ENCODE results near the gene NDFIP2. TPM values are rescaled to one million over a fixed set of nuclear protein-coding genes. Genes with fewer than 3 reads are reported as not detected.

Gene NDFIP2
- total and polyA plus RNA-seq, 2 experiments from 2014 or later: 28.3 to 28.7 TPM

DNA sequence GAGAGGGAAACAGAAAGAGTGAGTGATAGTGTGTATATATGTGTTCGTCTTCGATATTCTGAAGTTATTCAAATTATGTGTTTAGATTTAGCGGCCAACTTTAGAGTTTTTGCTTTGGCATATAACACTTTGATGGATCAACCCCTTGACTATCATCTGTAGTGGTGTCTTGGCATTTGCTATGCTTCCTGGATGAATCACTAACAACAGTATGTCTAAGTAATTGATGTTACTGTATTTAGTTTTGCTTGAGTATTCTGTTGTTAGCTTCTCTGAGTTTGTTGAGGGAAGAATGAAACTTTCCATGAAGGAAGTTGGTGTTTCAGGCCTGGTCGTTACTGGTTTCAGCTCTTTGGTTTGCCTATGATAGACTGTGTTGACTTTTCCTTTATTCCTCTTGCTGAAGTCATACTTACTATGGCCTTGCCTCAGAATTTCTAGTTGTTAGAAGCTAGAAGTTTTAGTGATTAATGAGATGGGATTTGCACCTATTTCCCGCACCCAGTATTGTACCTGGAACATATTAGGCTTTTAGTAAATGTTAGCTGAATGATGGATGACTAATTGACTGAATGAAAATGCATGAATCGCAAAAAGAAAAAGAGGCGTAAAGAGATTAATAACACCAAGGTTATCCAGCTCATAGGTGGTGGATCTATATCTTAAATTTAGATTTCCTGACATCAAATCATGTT lies 20.7 kb downstream of the NDFIP2 start:
- Mint-ChIP-seq H3K4me3 (no peak overlapping the region), H3K4me1 (peaks cover 18% of the 10 kb centered on the region), H3K27me3 (ENCODE audit: insufficient read depth, low read depth, poor library complexity) (peaks cover 3% of the 10 kb centered on the region), H3K36me3 (ENCODE audit: low read depth) (no peaks in the 10 kb centered on the region), H3K9me3 (no peaks in the 10 kb centered on the region), H3K27ac (no peak overlapping the region)
- ATAC-seq (no peak), DNase-seq (ENCODE audit: low spot score) (no peak)
- H3K4me3 ChIP-seq: no peak overlapping the region
- no peak overlapping the region for H2AFZ ChIP-seq
- H3K4me2 ChIP-seq: no peak overlapping the region
- H3K27ac ChIP-seq (ENCODE audit: low read depth): no peak overlapping the region
- H3K79me2 ChIP-seq (replicated peaks; ENCODE audit: insufficient read depth): peaks cover 95% of the 10 kb centered on the region
- TF ChIP-seq STAT1 (IDR thresholded peaks at IDR 0.05; ENCODE audit: unreplicated experiment) (no peak), NANOG (IDR thresholded peaks at IDR 0.05; ENCODE audit: borderline replicate concordance) (no peak), EZH2phosphoT487 (IDR thresholded peaks at IDR 0.05; ENCODE audit: unreplicated experiment) (no peak), POLR2AphosphoS5 (IDR thresholded peaks at IDR 0.05; ENCODE audit: low read depth) (no peak), JUNB (IDR thresholded peaks at IDR 0.05; ENCODE audit: unreplicated experiment) (no peak), ZNF114 (CRISPR knock-in tag; IDR thresholded peaks at IDR 0.05) (no peak), ZNF331 (CRISPR knock-in tag; IDR thresholded peaks at IDR 0.05; ENCODE audit: low read depth) (no peak), EZH2 (IDR thresholded peaks at IDR 0.05; ENCODE audit: low read depth, unreplicated experiment) (no peak)
- TF ChIP-seq, protein P1, sequence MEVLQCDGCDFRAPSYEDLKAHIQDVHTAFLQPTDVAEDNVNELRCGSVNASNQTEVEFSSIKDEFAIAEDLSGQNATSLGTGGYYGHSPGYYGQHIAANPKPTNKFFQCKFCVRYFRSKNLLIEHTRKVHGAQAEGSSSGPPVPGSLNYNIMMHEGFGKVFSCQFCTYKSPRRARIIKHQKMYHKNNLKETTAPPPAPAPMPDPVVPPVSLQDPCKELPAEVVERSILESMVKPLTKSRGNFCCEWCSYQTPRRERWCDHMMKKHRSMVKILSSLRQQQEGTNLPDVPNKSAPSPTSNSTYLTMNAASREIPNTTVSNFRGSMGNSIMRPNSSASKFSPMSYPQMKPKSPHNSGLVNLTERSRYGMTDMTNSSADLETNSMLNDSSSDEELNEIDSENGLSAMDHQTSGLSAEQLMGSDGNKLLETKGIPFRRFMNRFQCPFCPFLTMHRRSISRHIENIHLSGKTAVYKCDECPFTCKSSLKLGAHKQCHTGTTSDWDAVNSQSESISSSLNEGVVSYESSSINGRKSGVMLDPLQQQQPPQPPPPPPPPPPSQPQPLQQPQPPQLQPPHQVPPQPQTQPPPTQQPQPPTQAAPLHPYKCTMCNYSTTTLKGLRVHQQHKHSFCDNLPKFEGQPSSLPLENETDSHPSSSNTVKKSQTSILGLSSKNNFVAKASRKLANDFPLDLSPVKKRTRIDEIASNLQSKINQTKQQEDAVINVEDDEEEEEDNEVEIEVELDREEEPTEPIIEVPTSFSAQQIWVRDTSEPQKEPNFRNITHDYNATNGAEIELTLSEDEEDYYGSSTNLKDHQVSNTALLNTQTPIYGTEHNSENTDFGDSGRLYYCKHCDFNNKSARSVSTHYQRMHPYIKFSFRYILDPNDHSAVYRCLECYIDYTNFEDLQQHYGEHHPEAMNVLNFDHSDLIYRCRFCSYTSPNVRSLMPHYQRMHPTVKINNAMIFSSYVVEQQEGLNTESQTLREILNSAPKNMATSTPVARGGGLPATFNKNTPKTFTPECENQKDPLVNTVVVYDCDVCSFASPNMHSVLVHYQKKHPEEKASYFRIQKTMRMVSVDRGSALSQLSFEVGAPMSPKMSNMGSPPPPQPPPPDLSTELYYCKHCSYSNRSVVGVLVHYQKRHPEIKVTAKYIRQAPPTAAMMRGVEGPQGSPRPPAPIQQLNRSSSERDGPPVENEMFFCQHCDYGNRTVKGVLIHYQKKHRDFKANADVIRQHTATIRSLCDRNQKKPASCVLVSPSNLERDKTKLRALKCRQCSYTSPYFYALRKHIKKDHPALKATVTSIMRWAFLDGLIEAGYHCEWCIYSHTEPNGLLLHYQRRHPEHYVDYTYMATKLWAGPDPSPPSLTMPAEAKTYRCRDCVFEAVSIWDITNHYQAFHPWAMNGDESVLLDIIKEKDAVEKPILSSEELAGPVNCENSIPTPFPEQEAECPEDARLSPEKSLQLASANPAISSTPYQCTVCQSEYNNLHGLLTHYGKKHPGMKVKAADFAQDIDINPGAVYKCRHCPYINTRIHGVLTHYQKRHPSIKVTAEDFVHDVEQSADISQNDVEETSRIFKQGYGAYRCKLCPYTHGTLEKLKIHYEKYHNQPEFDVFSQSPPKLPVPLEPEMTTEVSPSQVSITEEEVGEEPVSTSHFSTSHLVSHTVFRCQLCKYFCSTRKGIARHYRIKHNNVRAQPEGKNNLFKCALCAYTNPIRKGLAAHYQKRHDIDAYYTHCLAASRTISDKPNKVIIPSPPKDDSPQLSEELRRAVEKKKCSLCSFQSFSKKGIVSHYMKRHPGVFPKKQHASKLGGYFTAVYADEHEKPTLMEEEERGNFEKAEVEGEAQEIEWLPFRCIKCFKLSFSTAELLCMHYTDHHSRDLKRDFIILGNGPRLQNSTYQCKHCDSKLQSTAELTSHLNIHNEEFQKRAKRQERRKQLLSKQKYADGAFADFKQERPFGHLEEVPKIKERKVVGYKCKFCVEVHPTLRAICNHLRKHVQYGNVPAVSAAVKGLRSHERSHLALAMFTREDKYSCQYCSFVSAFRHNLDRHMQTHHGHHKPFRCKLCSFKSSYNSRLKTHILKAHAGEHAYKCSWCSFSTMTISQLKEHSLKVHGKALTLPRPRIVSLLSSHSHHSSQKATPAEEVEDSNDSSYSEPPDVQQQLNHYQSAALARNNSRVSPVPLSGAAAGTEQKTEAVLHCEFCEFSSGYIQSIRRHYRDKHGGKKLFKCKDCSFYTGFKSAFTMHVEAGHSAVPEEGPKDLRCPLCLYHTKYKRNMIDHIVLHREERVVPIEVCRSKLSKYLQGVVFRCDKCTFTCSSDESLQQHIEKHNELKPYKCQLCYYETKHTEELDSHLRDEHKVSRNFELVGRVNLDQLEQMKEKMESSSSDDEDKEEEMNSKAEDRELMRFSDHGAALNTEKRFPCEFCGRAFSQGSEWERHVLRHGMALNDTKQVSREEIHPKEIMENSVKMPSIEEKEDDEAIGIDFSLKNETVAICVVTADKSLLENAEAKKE (CRISPR knock-in tag; IDR thresholded peaks at IDR 0.05): no peak
- TF ChIP-seq, protein P2, sequence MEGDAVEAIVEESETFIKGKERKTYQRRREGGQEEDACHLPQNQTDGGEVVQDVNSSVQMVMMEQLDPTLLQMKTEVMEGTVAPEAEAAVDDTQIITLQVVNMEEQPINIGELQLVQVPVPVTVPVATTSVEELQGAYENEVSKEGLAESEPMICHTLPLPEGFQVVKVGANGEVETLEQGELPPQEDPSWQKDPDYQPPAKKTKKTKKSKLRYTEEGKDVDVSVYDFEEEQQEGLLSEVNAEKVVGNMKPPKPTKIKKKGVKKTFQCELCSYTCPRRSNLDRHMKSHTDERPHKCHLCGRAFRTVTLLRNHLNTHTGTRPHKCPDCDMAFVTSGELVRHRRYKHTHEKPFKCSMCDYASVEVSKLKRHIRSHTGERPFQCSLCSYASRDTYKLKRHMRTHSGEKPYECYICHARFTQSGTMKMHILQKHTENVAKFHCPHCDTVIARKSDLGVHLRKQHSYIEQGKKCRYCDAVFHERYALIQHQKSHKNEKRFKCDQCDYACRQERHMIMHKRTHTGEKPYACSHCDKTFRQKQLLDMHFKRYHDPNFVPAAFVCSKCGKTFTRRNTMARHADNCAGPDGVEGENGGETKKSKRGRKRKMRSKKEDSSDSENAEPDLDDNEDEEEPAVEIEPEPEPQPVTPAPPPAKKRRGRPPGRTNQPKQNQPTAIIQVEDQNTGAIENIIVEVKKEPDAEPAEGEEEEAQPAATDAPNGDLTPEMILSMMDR (conservative IDR thresholded peaks at IDR 0.05; ENCODE audit: low read depth in 2 of 2): no peak
- TF ChIP-seq, protein P3, sequence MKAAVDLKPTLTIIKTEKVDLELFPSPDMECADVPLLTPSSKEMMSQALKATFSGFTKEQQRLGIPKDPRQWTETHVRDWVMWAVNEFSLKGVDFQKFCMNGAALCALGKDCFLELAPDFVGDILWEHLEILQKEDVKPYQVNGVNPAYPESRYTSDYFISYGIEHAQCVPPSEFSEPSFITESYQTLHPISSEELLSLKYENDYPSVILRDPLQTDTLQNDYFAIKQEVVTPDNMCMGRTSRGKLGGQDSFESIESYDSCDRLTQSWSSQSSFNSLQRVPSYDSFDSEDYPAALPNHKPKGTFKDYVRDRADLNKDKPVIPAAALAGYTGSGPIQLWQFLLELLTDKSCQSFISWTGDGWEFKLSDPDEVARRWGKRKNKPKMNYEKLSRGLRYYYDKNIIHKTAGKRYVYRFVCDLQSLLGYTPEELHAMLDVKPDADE (IDR thresholded peaks at IDR 0.05): no peak
- TF ChIP-seq, protein P4, sequence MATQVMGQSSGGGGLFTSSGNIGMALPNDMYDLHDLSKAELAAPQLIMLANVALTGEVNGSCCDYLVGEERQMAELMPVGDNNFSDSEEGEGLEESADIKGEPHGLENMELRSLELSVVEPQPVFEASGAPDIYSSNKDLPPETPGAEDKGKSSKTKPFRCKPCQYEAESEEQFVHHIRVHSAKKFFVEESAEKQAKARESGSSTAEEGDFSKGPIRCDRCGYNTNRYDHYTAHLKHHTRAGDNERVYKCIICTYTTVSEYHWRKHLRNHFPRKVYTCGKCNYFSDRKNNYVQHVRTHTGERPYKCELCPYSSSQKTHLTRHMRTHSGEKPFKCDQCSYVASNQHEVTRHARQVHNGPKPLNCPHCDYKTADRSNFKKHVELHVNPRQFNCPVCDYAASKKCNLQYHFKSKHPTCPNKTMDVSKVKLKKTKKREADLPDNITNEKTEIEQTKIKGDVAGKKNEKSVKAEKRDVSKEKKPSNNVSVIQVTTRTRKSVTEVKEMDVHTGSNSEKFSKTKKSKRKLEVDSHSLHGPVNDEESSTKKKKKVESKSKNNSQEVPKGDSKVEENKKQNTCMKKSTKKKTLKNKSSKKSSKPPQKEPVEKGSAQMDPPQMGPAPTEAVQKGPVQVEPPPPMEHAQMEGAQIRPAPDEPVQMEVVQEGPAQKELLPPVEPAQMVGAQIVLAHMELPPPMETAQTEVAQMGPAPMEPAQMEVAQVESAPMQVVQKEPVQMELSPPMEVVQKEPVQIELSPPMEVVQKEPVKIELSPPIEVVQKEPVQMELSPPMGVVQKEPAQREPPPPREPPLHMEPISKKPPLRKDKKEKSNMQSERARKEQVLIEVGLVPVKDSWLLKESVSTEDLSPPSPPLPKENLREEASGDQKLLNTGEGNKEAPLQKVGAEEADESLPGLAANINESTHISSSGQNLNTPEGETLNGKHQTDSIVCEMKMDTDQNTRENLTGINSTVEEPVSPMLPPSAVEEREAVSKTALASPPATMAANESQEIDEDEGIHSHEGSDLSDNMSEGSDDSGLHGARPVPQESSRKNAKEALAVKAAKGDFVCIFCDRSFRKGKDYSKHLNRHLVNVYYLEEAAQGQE (IDR thresholded peaks at IDR 0.05; ENCODE audit: unreplicated experiment): no peak
- no peaks in the 10 kb centered on the region for H3K36me3 ChIP-seq (ENCODE audit: insufficient read depth)
- no peaks in the 10 kb centered on the region; the same call in 1 of the 2 replicates for H4K20me1 ChIP-seq (replicated peaks; ENCODE audit: insufficient read depth)
- H3K27me3 ChIP-seq (ENCODE audit: insufficient read depth): no peaks in the 10 kb centered on the region
- H3K4me1 ChIP-seq (ENCODE audit: insufficient read depth): peaks cover 6% of the 10 kb centered on the region; the same call in 1 of the 2 replicates
- H3F3A ChIP-seq (replicated peaks; ENCODE audit: low read depth): no peaks in the 10 kb centered on the region
- H3K9me2 ChIP-seq (ENCODE audit: insufficient read depth): no peaks in the 10 kb centered on the region

All from GM23338 (cell line).